Transverse colon (tissue), 4 donors: Measurements from ENCODE around the gene DYNLRB2. TPM values are rescaled to one million over a fixed set of nuclear protein-coding genes. Genes with fewer than 3 reads are reported as not detected.

Experiments
- DNase-seq: peaks from one replicate; pipeline ENCODE4 v3.0.0-alpha.2; 2019
- H3K27ac ChIP-seq, 4 donors: fragments of 200-600 bp; sonication (generic); 2 replicates each; pipeline ENCODE4 v1.5.1; 2016 to 2018; ENCODE audit warnings: inconsistent platforms in 4 of 4
- H3K27me3 ChIP-seq: fragments of 200-600 bp; sonication (generic); 2 replicates; pipeline ENCODE4 v1.5.1; 2017; ENCODE audit warnings: inconsistent platforms
- H3K36me3 ChIP-seq, 4 donors: fragments of 200-600 bp; sonication (generic); 2 replicates each; pipeline ENCODE4 v1.5.1; 2017 to 2019; ENCODE audit warnings: inconsistent platforms in 4 of 4
- H3K4me1 ChIP-seq, 4 donors: fragments of 200-600 bp; sonication (generic); 2 replicates each; pipeline ENCODE4 v1.5.1; 2017 to 2020; ENCODE audit warnings: inconsistent platforms in 4 of 4
- H3K4me3 ChIP-seq, 4 donors: fragments of 200-600 bp; sonication (generic); 1 replicate in 1 of 4; 2 replicates in 3 of 4; pipeline versions ENCODE4 v1.5.1 to v1.6.1; 2017 to 2019; ENCODE audit warnings: inconsistent platforms in 4 of 4
- H3K9me3 ChIP-seq, 2 donors: fragments of 200-600 bp; sonication (generic); 2 replicates each; pipeline ENCODE4 v1.5.1; 2017 to 2019; ENCODE audit warnings: inconsistent platforms in 2 of 2
- CTCF ChIP-seq, 5 experiments: fragments of 200-600 bp in 3 of 5; fragments of 450-650 bp in 2 of 5; sonication (generic) in 3 of 5; IDR thresholded peaks; 1 replicate in 2 of 5; 2 replicates in 3 of 5; pipeline ENCODE4 v1.5.1; 2016 to 2017; ENCODE audit warnings: antibody characterized with exemption in 5 of 5, inconsistent platforms in 3 of 5, mild to moderate bottlenecking in 2 of 5, moderate library complexity in 1 of 5
- EP300 ChIP-seq: sonication (generic); formaldehyde crosslinking; IDR thresholded peaks from one replicate; pipeline ENCODE4 v1.6.1; 2017; ENCODE audit warnings: antibody characterized with exemption, low read depth
- POLR2A ChIP-seq: fragments of 450-650 bp; IDR thresholded peaks from one replicate; pipeline ENCODE4 v1.6.1; 2016; ENCODE audit warnings: antibody characterized with exemption, mild to moderate bottlenecking, moderate library complexity
- POLR2AphosphoS5 ChIP-seq, 3 donors: sonication (generic); formaldehyde crosslinking; IDR thresholded peaks; one replicate each; pipeline ENCODE4 v1.6.1; 2016; ENCODE audit warnings: antibody characterized with exemption in 3 of 3
- WGBS, 2 donors: methylation state at CpG; one replicate each; pipeline ENCODE4 v1.1.5; 2018; ENCODE audit warnings: low coverage in 1 of 2; 5-methylcytosine and 5-hydroxymethylcytosine counted together
- in situ Hi-C, 4 donors: fragments of 200-750 bp; cut with MboI; loops; one replicate each; pipeline versions ENCODE4 v1.15.0 to v1.15.1; 2017; ENCODE audit warnings: low sequenced_read_pairs in 3 of 4, low pct_ligation_motif_present in 1 of 4, low pct_unique_long_range_greater_than_20kb in 1 of 4
- intact Hi-C: fragments of 100-400 bp; cut with DNase I; formaldehyde crosslinking; loops from one replicate; pipeline ENCODE4 v1.15.1; 2023; ENCODE audit warnings: low total_unique reads
- total RNA-seq, 4 donors: library from RNA; depleted of rRNA; stranded (reverse); fragments of >200 nt; gene quantifications; one replicate each; pipeline ENCODE4 v1.1.0, GENCODE V29; 2016

The DYNLRB2 gene
- total RNA-seq, 4 donors from 2014 or later, result not detected

DNA sequence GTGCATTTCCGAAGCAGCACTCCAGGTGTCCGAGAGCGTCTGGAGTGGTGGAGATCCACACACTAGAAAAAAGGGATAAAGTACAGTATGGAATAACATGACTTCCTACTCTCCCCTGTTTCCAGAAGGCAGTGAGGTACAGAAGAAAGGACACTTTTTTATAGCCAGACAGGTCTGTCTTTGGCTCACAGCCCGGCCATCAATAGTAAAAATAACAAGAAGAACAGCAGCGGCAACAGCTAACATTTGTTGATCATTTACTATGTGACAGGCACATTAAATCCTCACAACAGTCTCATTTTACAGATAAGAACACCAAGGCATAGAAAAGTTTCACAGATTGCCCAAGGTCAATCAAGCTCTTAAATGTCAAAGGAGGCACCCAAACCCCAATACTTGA, 16.2 kb downstream of the DYNLRB2 start:
- in situ Hi-C loops (no loop called here), intact Hi-C loops (no loop called here)
- no peak for TF ChIP-seq POLR2AphosphoS5 (IDR thresholded peaks at IDR 0.05)
- no peak for TF ChIP-seq CTCF (IDR thresholded peaks at IDR 0.05)
- no peak for TF ChIP-seq POLR2A
- TF ChIP-seq EP300, result no peak
- Histone ChIP-seq H3K4me1 (peaks cover 0 to 4% (median 0%) of the 10 kb centered on the region in 4 donors), H3K27ac (no peak overlapping the region), H3K4me3 (no peak overlapping the region), H3K9me3 (no peaks in the 10 kb centered on the region), H3K27me3 (no peaks in the 10 kb centered on the region), H3K36me3 (no peaks in the 10 kb centered on the region)
- no peak for DNase-seq
- 38 to 51% methylated on average over 2 to 5 of the region's 5 CpGs for WGBS, 2 donors

DNA sequence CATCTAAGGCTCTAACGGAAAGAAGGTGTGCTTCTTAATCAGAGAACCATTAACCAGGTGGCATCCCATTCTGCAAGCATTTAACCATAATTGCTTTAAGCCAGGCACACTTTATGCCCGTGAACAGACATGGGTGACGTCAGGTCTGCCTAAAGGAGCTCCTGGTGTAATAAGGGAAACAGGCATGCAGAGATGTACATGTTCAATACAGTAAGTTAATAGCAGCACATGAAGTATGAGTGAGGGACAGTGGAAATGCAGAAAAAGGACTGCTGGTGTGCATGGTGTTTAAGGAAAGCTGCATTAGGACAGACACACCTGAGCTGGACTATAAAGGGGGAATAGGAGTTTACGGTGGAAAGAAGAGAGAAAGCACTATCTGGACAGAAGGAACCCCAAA, 18.6 kb downstream of the DYNLRB2 start:
- Histone ChIP-seq H3K4me1 (peaks cover 0 to 4% (median 0%) of the 10 kb centered on the region in 4 donors), H3K27me3 (peaks cover 2% of the 10 kb centered on the region), H3K36me3 (no peaks in the 10 kb centered on the region), H3K9me3 (no peaks in the 10 kb centered on the region), H3K27ac (no peak overlapping the region), H3K4me3 (no peak overlapping the region)
- in situ Hi-C loops (no loop called here), intact Hi-C loops (no loop called here)
- WGBS, 2 donors, result 67 to 69% methylated on average over 4 of the region's 4 CpGs
- TF ChIP-seq EP300 (no peak), CTCF (IDR thresholded peaks at IDR 0.05) (no peak), POLR2A (no peak), POLR2AphosphoS5 (IDR thresholded peaks at IDR 0.05) (no peak)
- no peak for DNase-seq

DNA sequence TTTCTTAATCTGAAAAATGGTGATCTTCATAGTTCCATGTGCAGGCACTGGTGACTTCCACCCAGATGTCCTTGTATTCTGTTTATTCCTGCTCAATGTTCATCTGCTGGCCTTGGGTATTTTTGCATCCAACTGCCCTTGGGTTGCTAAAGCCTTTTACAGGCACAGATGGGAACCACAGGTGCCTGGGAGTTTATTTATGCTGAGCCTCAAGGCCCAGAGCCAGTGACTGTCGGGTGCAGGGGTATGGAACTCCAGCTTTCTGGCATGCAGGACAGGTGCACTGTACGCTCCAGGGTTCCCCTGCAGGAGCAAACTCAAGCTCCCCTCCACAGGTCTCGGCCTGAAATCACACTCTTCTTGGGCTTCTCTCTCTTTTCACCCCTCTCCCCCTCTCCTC, 22.3 kb downstream of the DYNLRB2 start:
- in situ Hi-C loops, result no loop called here
- intact Hi-C loops, result no loop called here
- 75 to 88% methylated on average over 3 of the region's 3 CpGs for WGBS, 2 donors

GRCh38 chr16:80564394-80564793, 23.6 kb downstream of the DYNLRB2 start:
- TF ChIP-seq POLR2A (no peak), POLR2AphosphoS5 (IDR thresholded peaks at IDR 0.05) (no peak), CTCF (IDR thresholded peaks at IDR 0.05) (no peak), EP300 (no peak)
- Histone ChIP-seq H3K4me1 (no peaks in the 10 kb centered on the region), H3K4me3 (no peak overlapping the region), H3K27ac (no peak overlapping the region), H3K9me3 (no peaks in the 10 kb centered on the region), H3K27me3 (peaks cover 7% of the 10 kb centered on the region), H3K36me3 (no peaks in the 10 kb centered on the region)
- WGBS, 2 donors, result 42 to 71% methylated on average over 3 to 7 of the region's 7 CpGs
- in situ Hi-C loops, result no loop called here
- no peak for DNase-seq
- intact Hi-C loops, result no loop called here

More for the DNA sequence above, 22.3 kb downstream of the DYNLRB2 start:
- TF ChIP-seq POLR2A (no peak), CTCF (IDR thresholded peaks at IDR 0.05) (no peak), POLR2AphosphoS5 (IDR thresholded peaks at IDR 0.05) (no peak), EP300 (no peak)
- Histone ChIP-seq H3K36me3 (no peaks in the 10 kb centered on the region), H3K4me1 (no peaks in the 10 kb centered on the region), H3K27me3 (peaks cover 7% of the 10 kb centered on the region), H3K27ac (no peak overlapping the region), H3K4me3 (no peak overlapping the region), H3K9me3 (no peaks in the 10 kb centered on the region)
- no peak for DNase-seq
